ENCODE data around the gene EGLN1. TPM values are rescaled to one million over a fixed set of nuclear protein-coding genes. Genes with fewer than 3 reads are reported as not detected.

The EGLN1 gene
- polyA plus RNA-seq, 2 of the 4 experiments (the other 2 are of a cell fraction) = 57.7 to 156 TPM

DNA sequence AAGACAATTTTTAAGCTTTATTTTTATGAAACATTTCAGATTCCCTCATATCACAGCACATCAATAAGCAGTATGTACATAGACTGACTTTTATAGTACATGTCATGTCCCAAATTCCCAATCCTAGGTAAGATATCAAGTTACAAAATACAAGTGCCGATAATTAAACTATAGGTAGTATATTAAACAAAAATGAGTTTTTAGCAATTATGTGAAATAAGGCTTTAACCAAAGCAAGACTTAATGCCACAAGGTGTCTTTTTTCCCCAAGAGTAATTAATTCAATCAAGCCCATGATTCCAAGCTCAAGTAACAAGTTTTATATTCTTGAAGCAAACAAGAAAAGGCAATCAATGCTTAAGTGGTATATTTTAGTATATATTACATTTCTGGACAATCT lies 89.3 kb downstream of the EGLN1 start:
- H3K4me2 ChIP-seq = peak overlapping the region; percentile 93
- no peaks in the 10 kb centered on the region for H3K9me3 ChIP-seq
- WGBS (ENCODE audit: missing lambda C conversion rate) = 95% methylated on average over 1 of the region's 1 CpG
- no peak overlapping the region for H3K4me3 ChIP-seq
- ChIA-PET POLR2A (no interaction called here), CTCF (interaction anchor here (1.3 to 1.4 kb wide), 2 partner anchors 15 to 25 kb away, joined by 3 to 4 read pairs; no protein-coding TSS in a partner anchor)
- no peak overlapping the region for H3K27ac ChIP-seq
- DNase-seq (ENCODE audit: low read depth in 1 of 2, low spot score in 1 of 2) = no peak
- ATAC-seq = no peak
- TF ChIP-seq MYC (IDR thresholded peaks at IDR 0.05; ENCODE audit: borderline replicate concordance, low read length) = no peak
- no peak for TF ChIP-seq GATA3 (IDR thresholded peaks at IDR 0.05; ENCODE audit: borderline replicate concordance)
- no peak for TF ChIP-seq CBX2 (IDR thresholded peaks at IDR 0.05; ENCODE audit: borderline replicate concordance, low read depth)
- TF ChIP-seq TFCP2L1 (CRISPR knock-in tag; IDR thresholded peaks at IDR 0.05) = no peak
- TF ChIP-seq FOSL2 (IDR thresholded peaks at IDR 0.05) = no peak
- TF ChIP-seq FOSL2 (CRISPR knock-in tag; IDR thresholded peaks at IDR 0.05) = no peak
- TF ChIP-seq, protein P1, sequence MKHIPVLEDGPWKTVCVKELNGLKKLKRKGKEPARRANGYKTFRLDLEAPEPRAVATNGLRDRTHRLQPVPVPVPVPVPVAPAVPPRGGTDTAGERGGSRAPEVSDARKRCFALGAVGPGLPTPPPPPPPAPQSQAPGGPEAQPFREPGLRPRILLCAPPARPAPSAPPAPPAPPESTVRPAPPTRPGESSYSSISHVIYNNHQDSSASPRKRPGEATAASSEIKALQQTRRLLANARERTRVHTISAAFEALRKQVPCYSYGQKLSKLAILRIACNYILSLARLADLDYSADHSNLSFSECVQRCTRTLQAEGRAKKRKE (CRISPR knock-in tag; IDR thresholded peaks at IDR 0.05; ENCODE audit: low read depth) = no peak
- no peak for TF ChIP-seq ELK1 (IDR thresholded peaks at IDR 0.05; ENCODE audit: low read depth, low read length)
- TF ChIP-seq ZC3H11A (IDR thresholded peaks at IDR 0.05) = no peak
- TF ChIP-seq CBX8 (IDR thresholded peaks at IDR 0.05) = no peak
- no peak for TF ChIP-seq NR3C1 (IDR thresholded peaks at IDR 0.05)
- FAIRE-seq = no peak
- H3K4me1 ChIP-seq = peaks cover 38% of the 10 kb centered on the region

- no peak for ATAC-seq
- POLR2A ChIA-PET = no interaction called here
- no peak for FAIRE-seq
- 91% methylated on average over 7 of the region's 7 CpGs for WGBS (ENCODE audit: missing lambda C conversion rate)
- no peak overlapping the region for H3K27ac ChIP-seq
- H3K4me2 ChIP-seq = no peak overlapping the region
- peaks cover 16% of the 10 kb centered on the region for H3K4me1 ChIP-seq
- no peaks in the 10 kb centered on the region for H3K9me3 ChIP-seq
- no peak overlapping the region for H3K4me3 ChIP-seq
- CTCF ChIA-PET = interaction anchor here (0.7 to 1.4 kb wide), 2 partner anchors 28 to 274 kb away, joined by 3 to 5 read pairs; no protein-coding TSS in a partner anchor
- no peak for DNase-seq (ENCODE audit: low read depth in 1 of 2, low spot score in 1 of 2)
- TF ChIP-seq EHMT2 (IDR thresholded peaks at IDR 0.05; ENCODE audit: low read depth) (no peak), FOSL2 (IDR thresholded peaks at IDR 0.05) (no peak), FOSL2 (CRISPR knock-in tag; IDR thresholded peaks at IDR 0.05) (no peak), ZFP36 (IDR thresholded peaks at IDR 0.05; ENCODE audit: borderline replicate concordance, partially characterized antibody) (no peak), HDAC2 (IDR thresholded peaks at IDR 0.05) (no peak), HOXA7 (CRISPR knock-in tag; IDR thresholded peaks at IDR 0.05) (no peak), KDM1A (IDR thresholded peaks at IDR 0.05; ENCODE audit: low read depth) (no peak), BHLHE40 (IDR thresholded peaks at IDR 0.05; ENCODE audit: low read depth, low read length) (no peak), ZNF302 (CRISPR knock-in tag; IDR thresholded peaks at IDR 0.05) (no peak)
- TF ChIP-seq, protein P2, sequence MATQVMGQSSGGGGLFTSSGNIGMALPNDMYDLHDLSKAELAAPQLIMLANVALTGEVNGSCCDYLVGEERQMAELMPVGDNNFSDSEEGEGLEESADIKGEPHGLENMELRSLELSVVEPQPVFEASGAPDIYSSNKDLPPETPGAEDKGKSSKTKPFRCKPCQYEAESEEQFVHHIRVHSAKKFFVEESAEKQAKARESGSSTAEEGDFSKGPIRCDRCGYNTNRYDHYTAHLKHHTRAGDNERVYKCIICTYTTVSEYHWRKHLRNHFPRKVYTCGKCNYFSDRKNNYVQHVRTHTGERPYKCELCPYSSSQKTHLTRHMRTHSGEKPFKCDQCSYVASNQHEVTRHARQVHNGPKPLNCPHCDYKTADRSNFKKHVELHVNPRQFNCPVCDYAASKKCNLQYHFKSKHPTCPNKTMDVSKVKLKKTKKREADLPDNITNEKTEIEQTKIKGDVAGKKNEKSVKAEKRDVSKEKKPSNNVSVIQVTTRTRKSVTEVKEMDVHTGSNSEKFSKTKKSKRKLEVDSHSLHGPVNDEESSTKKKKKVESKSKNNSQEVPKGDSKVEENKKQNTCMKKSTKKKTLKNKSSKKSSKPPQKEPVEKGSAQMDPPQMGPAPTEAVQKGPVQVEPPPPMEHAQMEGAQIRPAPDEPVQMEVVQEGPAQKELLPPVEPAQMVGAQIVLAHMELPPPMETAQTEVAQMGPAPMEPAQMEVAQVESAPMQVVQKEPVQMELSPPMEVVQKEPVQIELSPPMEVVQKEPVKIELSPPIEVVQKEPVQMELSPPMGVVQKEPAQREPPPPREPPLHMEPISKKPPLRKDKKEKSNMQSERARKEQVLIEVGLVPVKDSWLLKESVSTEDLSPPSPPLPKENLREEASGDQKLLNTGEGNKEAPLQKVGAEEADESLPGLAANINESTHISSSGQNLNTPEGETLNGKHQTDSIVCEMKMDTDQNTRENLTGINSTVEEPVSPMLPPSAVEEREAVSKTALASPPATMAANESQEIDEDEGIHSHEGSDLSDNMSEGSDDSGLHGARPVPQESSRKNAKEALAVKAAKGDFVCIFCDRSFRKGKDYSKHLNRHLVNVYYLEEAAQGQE (IDR thresholded peaks at IDR 0.05) = no peak
These were observed 92.6 kb downstream of the EGLN1 start for GRCh38 chr1:231329483-231329882.

GRCh38 chr1:231327617-231328016 lies 94.5 kb downstream of the EGLN1 start:
- POLR2A ChIA-PET = no interaction called here
- Histone ChIP-seq H3K27ac (no peak overlapping the region), H3K4me3 (no peak overlapping the region), H3K4me1 (no peaks in the 10 kb centered on the region), H3K9me3 (no peaks in the 10 kb centered on the region), H3K4me2 (no peak overlapping the region)
- no peak for ATAC-seq
- WGBS (ENCODE audit: missing lambda C conversion rate) = 57% methylated on average over 5 of the region's 5 CpGs
- no peak for FAIRE-seq
- DNase-seq (ENCODE audit: low read depth in 1 of 2, low spot score in 1 of 2) = no peak
- CTCF ChIA-PET = interaction anchor here (1.1 kb wide), 1 partner anchor 12 kb away, joined by 3 read pairs; no protein-coding TSS in a partner anchor
- TF ChIP-seq SMC3 (IDR thresholded peaks at IDR 0.05) (no peak), PHF8 (IDR thresholded peaks at IDR 0.05; ENCODE audit: borderline replicate concordance, low read depth) (no peak), NR3C1 (IDR thresholded peaks at IDR 0.05) (no peak), EHMT2 (IDR thresholded peaks at IDR 0.05; ENCODE audit: low read depth) (no peak), EHF (CRISPR knock-in tag; IDR thresholded peaks at IDR 0.05) (no peak), RARB (CRISPR knock-in tag; IDR thresholded peaks at IDR 0.05) (no peak), BCL3 (IDR thresholded peaks at IDR 0.05) (no peak), RFX5 (IDR thresholded peaks at IDR 0.05) (no peak), RCOR1 (IDR thresholded peaks at IDR 0.05; ENCODE audit: low read depth, low read length) (no peak), JUNB (IDR thresholded peaks at IDR 0.05) (no peak), HES2 (IDR thresholded peaks at IDR 0.05) (no peak), TFCP2L1 (CRISPR knock-in tag; IDR thresholded peaks at IDR 0.05) (no peak), ZNF302 (CRISPR knock-in tag; IDR thresholded peaks at IDR 0.05) (no peak)
- TF ChIP-seq, protein P3, sequence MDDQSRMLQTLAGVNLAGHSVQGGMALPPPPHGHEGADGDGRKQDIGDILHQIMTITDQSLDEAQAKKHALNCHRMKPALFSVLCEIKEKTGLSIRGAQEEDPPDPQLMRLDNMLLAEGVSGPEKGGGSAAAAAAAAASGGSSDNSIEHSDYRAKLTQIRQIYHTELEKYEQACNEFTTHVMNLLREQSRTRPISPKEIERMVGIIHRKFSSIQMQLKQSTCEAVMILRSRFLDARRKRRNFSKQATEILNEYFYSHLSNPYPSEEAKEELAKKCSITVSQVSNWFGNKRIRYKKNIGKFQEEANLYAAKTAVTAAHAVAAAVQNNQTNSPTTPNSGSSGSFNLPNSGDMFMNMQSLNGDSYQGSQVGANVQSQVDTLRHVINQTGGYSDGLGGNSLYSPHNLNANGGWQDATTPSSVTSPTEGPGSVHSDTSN (IDR thresholded peaks at IDR 0.05) = no peak

Data from A549 (cell line).